Brain microvascular endothelial cell (primary cell): ENCODE measurements around the gene TEX9.

Experiments
- DNase-seq: peaks from one replicate; pipeline ENCODE4 v3.0.0-alpha.2; 2020
- H3K27ac ChIP-seq: fragments of 250-450 bp; sonication (Bioruptor Pico); 2 replicates; pipeline ENCODE4 v1.5.1; 2020; ENCODE audit warnings: mild to moderate bottlenecking, moderate library complexity
- H3K27me3 ChIP-seq: fragments of 250-450 bp; sonication (Bioruptor Pico); replicated peaks from 2 replicates; pipeline ENCODE4 v1.5.1; 2020; ENCODE audit warnings: mild to moderate bottlenecking
- H3K36me3 ChIP-seq: fragments of 250-450 bp; sonication (Bioruptor Pico); replicated peaks from 2 replicates; pipeline ENCODE4 v1.5.1; 2020; ENCODE audit warnings: mild to moderate bottlenecking
- H3K4me3 ChIP-seq: 2 replicates; pipeline ENCODE4 v1.5.1; 2011; ENCODE audit warnings: low read depth, mild to moderate bottlenecking, control low read depth, low read length, moderate library complexity
- in situ Hi-C: cut with HindIII; loops from 2 replicates; pipeline ENCODE4 v1.10.0; 2017; ENCODE audit warnings: low sequenced_read_pairs, low pct_ligation_motif_present
- TF ChIP-seq, protein P1 (sequence below): IDR thresholded peaks from 2 replicates; pipeline ENCODE4 v1.5.1; 2011; ENCODE audit warnings: low read depth, mild to moderate bottlenecking, moderate library complexity, low read length, control low read depth, inconsistent platforms; ENCODE audit errors: missing control alignments

TEX9 gene

DNA sequence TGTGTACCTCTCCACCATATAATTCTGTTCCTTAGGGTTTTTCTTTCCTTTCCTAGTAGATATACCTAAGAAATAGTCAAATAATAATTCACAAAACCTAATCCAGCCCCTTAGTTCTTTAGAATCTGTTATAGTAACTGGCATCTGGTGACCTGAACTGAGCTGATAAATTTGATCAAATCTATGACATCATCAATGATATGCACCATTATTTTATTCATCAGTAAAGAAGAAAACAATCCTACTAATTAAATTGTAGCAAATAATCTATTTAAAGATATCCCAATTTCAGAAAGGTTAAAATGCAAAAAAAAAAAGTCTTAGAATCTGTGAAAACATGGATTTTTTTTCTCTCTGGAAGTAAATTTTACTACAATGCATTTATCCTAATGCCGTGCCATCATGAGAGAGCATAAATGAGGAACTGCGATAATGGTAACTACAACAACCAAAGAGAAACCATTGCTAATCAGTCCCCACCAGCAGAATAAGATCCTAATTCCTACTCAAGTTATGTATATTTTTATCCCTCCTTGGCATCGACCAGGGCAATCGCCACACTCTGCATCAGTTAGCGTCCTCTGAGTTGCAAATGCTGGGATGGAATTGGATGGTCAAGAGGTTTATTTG, 106.3 kb downstream of the TEX9 start:
- Histone ChIP-seq H3K27me3 (no peaks in the 10 kb centered on the region), H3K4me3 (no peak overlapping the region), H3K27ac (no peak overlapping the region), H3K36me3 (no peaks in the 10 kb centered on the region)
- in situ Hi-C loops = no loop called here
- TF ChIP-seq, protein P1, sequence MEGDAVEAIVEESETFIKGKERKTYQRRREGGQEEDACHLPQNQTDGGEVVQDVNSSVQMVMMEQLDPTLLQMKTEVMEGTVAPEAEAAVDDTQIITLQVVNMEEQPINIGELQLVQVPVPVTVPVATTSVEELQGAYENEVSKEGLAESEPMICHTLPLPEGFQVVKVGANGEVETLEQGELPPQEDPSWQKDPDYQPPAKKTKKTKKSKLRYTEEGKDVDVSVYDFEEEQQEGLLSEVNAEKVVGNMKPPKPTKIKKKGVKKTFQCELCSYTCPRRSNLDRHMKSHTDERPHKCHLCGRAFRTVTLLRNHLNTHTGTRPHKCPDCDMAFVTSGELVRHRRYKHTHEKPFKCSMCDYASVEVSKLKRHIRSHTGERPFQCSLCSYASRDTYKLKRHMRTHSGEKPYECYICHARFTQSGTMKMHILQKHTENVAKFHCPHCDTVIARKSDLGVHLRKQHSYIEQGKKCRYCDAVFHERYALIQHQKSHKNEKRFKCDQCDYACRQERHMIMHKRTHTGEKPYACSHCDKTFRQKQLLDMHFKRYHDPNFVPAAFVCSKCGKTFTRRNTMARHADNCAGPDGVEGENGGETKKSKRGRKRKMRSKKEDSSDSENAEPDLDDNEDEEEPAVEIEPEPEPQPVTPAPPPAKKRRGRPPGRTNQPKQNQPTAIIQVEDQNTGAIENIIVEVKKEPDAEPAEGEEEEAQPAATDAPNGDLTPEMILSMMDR = no peak
- DNase-seq = no peak

DNA sequence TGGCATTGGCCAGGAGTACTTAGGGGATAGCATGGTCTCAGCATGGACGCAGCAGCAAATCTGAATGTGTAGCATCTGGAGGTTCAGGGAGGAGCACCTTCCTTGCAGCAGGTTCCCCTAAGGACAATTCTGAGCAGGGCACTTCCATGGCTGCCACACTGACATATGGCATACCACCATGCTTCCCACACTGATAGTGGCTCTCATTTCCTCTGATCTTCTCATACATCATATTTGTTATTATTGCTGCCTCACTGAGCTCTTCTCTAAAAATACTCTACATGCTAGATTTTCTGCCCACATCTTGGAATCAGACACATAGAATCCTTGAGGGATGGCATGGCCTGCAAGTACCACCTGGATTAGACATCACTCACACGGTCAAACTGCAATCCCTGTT, 107.1 kb downstream of the TEX9 start:
- Histone ChIP-seq H3K36me3 (no peaks in the 10 kb centered on the region), H3K27ac (no peak overlapping the region), H3K27me3 (no peaks in the 10 kb centered on the region), H3K4me3 (no peak overlapping the region)
- TF ChIP-seq, protein P1 = no peak
- no peak for DNase-seq
- in situ Hi-C loops = no loop called here

DNA sequence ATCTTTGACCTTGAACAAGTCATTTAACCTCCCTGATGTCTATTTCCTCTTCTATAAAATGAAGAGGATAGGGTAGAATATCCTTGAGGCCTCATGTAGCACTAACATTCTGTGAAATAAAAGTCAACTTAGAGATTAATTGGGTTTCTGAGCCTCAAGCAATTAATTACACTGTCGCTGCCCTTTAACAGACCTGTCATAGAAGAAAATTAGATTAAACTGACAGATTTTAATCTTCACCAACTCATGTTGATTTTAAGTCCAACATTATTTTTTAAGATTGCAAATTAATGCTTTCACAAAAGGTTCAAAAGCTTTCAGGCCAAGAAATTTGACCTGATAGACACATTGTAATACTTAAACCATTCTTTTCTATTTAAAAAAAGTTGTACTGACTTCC, 107.8 kb downstream of the TEX9 start:
- in situ Hi-C loops = no loop called here
- TF ChIP-seq, protein P1 = no peak
- DNase-seq = no peak
- Histone ChIP-seq H3K36me3 (no peaks in the 10 kb centered on the region), H3K4me3 (no peak overlapping the region), H3K27me3 (no peaks in the 10 kb centered on the region), H3K27ac (no peak overlapping the region)

DNA sequence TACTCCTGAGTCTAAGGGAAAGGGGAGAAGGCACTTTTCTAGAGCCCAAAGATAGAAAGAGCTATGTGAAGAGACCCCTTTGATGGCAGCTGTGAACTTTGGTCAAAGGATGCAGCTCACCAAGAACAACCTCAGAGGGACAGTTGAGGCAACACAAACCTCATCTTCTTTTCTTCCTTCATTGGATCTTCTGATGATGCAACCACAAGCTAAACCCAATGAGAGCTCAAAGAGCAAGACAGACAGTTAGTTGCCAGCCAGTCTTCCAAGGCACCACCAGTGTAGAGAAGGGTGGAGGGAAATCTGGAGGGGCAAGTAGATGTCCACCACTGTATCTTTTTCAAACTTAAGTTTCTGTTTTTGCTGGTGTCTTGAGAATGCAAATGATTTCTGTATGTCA, 110.1 kb downstream of the TEX9 start:
- TF ChIP-seq, protein P1 = no peak
- H3K36me3 ChIP-seq = no peaks in the 10 kb centered on the region
- in situ Hi-C loops = loop anchor here (25.0 kb wide), 1 partner anchor 1012 kb away; no protein-coding TSS in a partner anchor

More for the DNA sequence above, 110.1 kb downstream of the TEX9 start:
- H3K27ac ChIP-seq = no peak overlapping the region
- H3K27me3 ChIP-seq = no peaks in the 10 kb centered on the region
- no peak for DNase-seq
- no peak overlapping the region for H3K4me3 ChIP-seq
